ENCODE data around the gene PTPRA. TPM values are rescaled to one million over a fixed set of nuclear protein-coding genes. Genes with fewer than 3 reads are reported as not detected.

PTPRA gene
- total and polyA plus RNA-seq, 11 donors, result 6.1 to 43.4 (median 24.9) TPM

- H3K9me3 ChIP-seq, result no peaks in the 10 kb centered on the region
- H3K4me3 ChIP-seq, result peak overlapping the region in 10 of 12 donors; percentile 14 to 42 (median 32)
- 15 to 44% (median 26%) methylated on average over 25 to 76 of the region's 76 CpGs for WGBS, 4 donors
- TF ChIP-seq CTCF (IDR thresholded peaks at IDR 0.05), result no peak
- TF ChIP-seq POLR2A (IDR thresholded peaks at IDR 0.05), result no peak
- H3K27me3 ChIP-seq, result peaks cover 3 to 59% (median 14%) of the 10 kb centered on the region in 9 donors
- intact Hi-C loops (cut with DNase I), result no loop called here
- no peaks in the 10 kb centered on the region for H3K36me3 ChIP-seq
- DNase-seq, result peak in 1 of 5 donors; percentile 44
- H3K4me1 ChIP-seq, result peaks cover 0 to 23% (median 11%) of the 10 kb centered on the region in 12 donors
- H3K27ac ChIP-seq, result no peak overlapping the region
- ATAC-seq, result no peak
Measured at GRCh38 chr20:3082955-3083952, 210.0 kb downstream of the PTPRA start.

GRCh38 chr20:3084283-3084985 is 211.2 kb downstream of the PTPRA start, which contains the start of gene AVP:
Gene AVP (minus strand): TSS chr20:3084724. CDS start chr20:3084674, 50 bp downstream.
- H3K36me3 ChIP-seq, result no peaks in the 10 kb centered on the region
- intact Hi-C loops (cut with DNase I), result no loop called here
- DNase-seq (no peak), ATAC-seq (no peak)
- H3K27ac ChIP-seq, result no peak within 1 kb of the TSS
- H3K4me3 ChIP-seq, result no peak within 1 kb of the TSS
- 82 to 91% (median 88%) methylated on average over 12 to 28 of the region's 28 CpGs for WGBS, 4 donors
- TF ChIP-seq CTCF (IDR thresholded peaks at IDR 0.05), result no peak
- no peak for TF ChIP-seq POLR2A (IDR thresholded peaks at IDR 0.05)
- peaks cover 0 to 23% (median 11%) of the 10 kb centered on the region in 12 donors for H3K4me1 ChIP-seq
- H3K27me3 ChIP-seq, result peaks cover 3 to 54% (median 14%) of the 10 kb centered on the region in 9 donors
- H3K9me3 ChIP-seq, result no peaks in the 10 kb centered on the region

GRCh38 chr20:3084986-3085360 is 211.7 kb downstream of the PTPRA start:
- Histone ChIP-seq H3K9me3 (no peaks in the 10 kb centered on the region), H3K36me3 (no peaks in the 10 kb centered on the region), H3K4me1 (peaks cover 0 to 23% (median 11%) of the 10 kb centered on the region in 12 donors), H3K27ac (no peak overlapping the region), H3K4me3 (no peak overlapping the region), H3K27me3 (peaks cover 3 to 54% (median 14%) of the 10 kb centered on the region in 9 donors)
- 89 to 97% (median 91%) methylated on average over 7 of the region's 7 CpGs for WGBS, 4 donors
- TF ChIP-seq POLR2A (IDR thresholded peaks at IDR 0.05) (no peak), CTCF (IDR thresholded peaks at IDR 0.05) (no peak)
- DNase-seq (no peak), ATAC-seq (no peak)
- intact Hi-C loops (cut with DNase I), result no loop called here

Data from heart left ventricle (tissue), 16 donors.